HG03108 (cell line): ENCODE results near the gene TMEM150C.

Experiments
- ATAC-seq: cut with Tn5 transposase; IDR thresholded peaks from one replicate; pipeline ENCODE4 v1.9.1; 2021; ENCODE audit warnings: moderate library complexity; ENCODE audit not compliant: unreplicated experiment

TMEM150C gene

DNA sequence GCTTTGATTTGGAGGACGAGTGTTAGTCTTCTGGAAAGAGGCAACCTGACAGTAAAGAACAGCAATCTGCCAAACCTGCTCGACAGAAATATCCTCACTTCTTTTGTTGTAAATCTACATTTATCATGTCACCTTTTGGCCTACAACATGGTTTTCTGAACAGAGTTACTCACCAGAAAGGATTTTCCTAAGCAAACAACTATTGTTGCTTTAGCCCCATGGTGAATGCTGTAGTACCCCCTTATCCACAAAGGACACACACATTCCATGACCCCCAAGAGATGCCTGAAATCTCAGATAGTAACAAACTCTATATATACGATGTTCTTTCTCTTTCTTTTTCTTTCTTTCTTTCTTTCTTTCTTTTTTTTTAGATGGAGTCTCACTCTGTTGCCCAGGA lies 42.7 kb downstream of the TMEM150C start:
- no peak for ATAC-seq

DNA sequence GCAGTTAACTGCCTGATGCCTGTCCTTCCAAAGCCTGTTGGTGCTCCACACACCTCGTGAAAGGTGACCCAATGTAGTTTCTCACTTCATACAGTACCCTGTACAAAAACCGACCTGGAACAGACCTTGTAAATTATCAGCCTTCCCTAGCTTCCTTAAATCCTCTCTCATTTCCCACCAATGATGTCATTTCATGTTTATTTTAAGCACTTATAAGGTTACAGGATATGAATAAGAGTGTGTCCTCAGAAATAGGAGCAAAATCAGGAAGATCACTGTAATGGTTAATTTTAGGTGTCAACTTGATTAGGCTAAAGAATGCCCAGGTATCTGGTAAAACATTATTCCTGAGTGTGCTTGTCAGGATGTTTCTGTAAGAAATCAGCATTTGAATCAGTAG lies 44.7 kb downstream of the TMEM150C start:
- no peak for ATAC-seq

- no peak for ATAC-seq
Observed at GRCh38 chr4:82515705-82516104, 46.1 kb downstream of the TMEM150C start.

DNA sequence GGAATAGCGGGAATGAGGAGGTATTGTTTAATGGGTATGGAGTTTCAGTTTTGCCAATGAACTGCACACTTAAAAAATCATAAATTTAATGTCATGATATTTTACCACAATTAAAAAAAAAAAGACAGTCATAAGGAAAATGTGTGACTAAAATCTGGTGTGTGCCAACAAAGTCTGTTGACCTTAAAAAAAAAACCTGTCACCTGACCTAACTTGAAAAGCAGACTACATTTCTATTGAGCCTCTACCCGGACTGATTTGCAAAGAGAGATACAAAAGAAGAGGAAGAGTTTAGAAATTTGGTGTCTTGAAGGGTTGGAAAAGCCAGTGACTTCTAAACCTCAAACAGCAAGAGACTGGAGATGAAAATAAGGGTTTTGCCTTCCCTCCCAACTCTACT lies 48.4 kb downstream of the TMEM150C start:
- no peak for ATAC-seq

- no peak for ATAC-seq
Observed at GRCh38 chr4:82510216-82510615, 51.6 kb downstream of the TMEM150C start.

DNA sequence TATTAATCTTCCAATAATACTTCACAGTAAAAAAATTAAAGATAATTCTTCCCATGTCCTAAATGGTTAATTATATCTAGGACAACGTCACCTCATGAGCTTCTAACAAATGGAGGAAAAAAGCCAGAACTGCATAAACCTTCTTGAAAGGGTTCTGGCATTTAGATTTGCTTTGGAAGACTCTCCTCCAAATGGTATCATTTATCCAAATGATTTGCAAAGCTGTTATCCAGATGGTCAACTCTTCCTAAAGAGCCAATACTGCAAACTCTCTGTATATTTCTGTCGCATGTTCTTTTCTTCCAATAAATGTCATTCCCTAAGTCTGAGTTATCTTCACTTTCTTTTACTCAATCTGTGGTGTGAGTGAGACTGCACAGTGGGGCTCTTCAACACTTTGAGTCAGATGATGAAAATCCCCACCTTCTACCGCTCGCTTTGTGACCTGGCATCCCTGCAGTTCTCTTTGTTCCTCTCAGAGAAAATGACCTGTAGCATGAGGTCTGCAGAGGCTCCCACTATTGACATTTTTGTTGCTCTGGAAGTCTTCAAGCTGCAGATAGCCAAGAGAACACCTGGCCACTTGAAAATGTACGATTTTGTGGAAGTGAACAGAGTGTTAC lies 52.9 kb downstream of the TMEM150C start:
- no peak for ATAC-seq

DNA sequence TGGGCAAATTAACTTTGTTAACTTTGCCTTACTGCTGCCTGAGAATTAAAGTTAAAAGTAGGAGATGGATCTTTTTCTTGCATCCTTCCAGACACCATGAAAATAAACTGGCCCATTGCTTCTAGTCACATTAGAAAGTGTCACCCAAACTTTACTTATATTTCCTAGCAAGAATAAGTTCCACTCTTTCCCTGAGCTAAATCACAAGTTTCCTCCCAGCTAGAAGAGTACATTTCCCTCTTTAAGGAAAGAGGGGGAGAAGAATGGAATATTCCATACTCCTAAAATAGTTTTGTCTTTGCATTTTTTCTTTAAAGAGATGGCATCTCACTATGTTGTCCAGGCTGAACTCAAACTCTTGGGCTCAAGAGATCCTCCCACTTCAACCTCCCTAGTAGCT lies 53.8 kb downstream of the TMEM150C start:
- no peak for ATAC-seq

DNA sequence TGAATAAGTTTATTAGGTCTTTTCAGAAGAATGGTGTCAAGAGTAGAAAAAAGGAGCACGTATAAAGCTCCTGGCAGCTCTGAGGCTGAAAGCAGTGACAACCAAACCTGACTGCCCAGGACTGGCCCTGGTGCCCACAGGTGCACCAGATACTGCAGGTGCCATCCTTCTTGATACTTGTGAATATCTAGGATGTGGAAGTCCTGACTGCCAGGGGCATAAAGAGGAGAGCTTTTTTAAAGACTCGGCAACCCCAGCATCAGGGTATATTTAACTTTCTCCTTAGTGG lies 60.7 kb downstream of the TMEM150C start:
- ATAC-seq: no peak

GRCh38 chr4:82500435-82501153 lies 61.2 kb downstream of the TMEM150C start:
- ATAC-seq: no peak

DNA sequence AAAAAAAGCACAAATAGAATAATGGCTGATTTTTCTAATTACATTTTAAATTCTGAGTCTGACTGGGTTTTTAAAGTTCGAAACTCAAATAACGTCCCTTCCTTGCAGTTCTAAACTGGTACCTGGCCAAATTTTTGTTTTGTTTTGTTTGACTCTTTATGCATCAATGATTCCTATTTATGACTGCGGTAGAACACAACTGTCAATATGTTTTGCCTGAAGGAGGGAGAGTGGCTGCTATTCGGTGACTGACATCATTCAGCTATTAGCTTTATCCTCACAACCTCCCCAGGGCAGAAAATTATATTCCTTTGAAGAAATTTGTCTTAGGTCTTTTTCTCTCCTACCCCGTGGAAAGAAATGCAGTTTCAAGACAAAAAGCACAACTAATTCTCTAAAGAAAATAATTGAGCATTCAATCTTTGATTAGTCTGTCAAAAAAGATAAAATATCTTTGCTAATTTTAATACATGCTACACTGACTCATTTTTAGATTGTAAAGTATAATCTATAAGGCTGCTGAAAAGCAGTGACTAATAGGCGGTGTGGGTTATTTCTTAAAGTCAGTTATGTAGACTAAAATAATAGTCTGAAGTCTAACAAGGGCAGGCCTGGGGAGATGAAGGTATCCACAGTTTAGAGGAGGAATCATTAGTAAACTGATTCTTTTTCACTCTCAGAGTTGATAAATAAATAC lies 61.9 kb downstream of the TMEM150C start:
- ATAC-seq: no peak

GRCh38 chr4:82496349-82496748 lies 65.4 kb downstream of the TMEM150C start:
- no peak for ATAC-seq

DNA sequence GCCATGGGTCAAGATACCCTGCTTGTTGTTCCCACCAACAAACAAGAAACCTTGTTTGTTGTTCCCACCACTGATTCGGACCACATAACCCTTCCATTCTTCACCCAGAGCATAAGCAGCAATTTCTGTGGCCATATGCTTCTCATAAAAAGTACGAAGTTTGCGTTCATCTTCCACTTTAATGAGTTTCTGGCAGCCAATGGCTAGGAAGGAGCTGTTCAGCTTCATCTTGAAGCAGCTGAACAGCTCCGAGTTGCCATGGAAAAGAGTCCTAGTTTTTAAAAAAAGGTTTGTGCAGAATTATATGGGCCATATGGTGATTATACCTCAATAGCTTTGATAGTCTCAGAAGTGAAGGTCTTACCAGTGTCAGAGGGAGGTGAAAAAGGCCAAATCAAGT lies 66.1 kb downstream of the TMEM150C start:
- ATAC-seq: no peak

DNA sequence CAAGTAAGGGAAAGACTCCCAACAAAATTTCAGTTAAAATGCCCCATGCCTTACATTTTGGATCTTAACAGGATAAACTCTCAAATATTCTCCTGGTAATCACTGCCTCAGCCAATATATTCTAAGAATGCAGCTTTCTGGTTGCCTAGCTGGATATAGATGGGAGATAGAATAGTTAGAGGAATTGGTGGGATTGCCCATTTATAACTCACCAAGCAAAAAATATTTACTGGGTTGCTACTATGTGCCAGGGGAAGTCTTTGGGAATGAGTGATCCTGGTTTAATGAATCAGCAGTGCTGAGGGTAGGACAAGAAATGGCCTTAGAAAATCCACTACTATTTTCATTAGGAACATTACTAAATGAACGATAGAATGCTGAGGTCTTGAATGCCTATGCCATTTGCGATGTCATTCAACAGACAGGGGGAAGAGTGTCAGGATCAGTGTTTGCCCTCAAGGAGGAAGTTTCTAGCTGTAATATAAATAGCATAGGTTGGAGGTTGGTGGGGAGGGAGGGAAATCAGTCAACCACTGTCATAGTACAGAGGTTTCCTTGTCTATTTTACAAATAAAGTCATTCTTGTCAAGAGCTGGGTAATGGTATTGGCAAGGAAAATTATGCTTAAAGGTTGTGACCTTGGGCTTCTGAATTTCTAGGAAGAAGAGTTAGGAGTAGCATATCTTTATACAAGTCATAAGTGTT lies 67.9 kb downstream of the TMEM150C start:
- no peak for ATAC-seq

DNA sequence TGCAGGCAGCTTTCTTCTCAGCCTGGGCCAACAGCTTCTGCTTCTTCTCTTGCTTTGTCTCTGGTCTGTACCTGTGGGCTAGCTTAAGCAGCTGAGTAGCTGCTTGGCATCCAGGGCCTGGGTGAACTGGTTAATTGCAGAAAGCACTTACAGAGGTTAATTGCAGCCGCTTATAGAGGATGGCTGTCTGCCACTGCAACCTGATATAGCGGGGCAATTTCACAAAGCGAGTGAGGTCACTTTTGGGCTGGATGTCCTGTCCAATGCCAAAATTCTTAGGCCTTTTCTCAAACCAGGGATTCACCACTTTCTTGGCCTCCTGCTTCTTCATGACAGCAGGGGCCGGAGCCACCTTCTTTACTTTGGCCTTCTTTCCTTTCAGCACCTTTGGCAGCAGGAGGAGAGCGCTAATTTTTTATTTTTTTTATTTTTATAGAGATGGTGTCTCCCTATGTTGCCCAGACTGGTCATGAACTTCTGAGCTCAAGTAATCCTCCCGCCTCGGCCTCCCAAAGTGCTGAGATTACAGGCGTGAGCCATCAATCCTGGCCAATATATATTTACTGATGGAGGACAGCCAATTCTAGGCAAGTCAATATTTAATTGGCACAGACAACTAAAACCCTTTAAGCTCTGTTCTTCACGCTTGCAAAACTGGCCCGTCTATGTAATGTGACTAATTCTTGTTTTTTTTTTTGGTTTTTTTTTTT lies 70.4 kb downstream of the TMEM150C start:
- no peak for ATAC-seq

DNA sequence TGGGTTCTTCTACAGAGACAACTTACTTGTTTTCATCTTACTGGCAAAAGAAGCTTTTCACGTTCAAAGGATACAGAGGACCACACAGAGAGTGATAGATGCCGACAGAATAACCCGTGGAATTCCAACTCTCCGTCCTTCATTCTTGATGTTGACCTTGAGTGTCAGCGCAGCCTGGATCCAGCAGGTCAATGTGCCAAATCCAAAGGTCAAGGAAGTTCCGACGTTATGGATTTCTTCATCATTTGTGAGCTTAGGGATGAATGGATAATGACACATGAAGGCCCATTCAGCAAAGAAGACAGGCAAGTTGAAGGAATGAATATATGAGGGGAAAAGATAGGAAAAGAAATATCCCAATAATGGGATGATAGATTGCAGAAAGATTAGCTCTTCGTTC lies 71.8 kb downstream of the TMEM150C start:
- no peak for ATAC-seq

GRCh38 chr4:82489076-82489475 lies 72.7 kb downstream of the TMEM150C start:
- no peak for ATAC-seq

- ATAC-seq: no peak
Observed at GRCh38 chr4:82484996-82485783, 76.6 kb downstream of the TMEM150C start.

- ATAC-seq: no peak
Observed at GRCh38 chr4:82482387-82482786, 79.4 kb downstream of the TMEM150C start.

DNA sequence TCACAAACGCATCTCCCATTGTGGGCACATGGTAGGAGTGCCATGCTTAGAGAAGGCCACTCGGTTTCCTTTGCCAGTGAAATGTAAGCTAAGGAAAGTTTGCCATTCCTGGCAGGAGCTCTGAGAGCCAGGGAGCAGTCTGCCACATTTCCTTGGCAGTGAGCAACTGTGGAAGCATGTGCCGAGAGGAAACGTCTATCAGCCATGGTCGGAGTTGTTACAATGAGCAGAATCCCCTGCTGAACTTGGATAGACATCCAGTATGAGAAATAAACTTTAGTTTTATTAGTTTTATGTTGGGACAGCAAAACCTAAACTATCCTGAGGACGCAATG lies 80.3 kb downstream of the TMEM150C start:
- ATAC-seq: no peak

DNA sequence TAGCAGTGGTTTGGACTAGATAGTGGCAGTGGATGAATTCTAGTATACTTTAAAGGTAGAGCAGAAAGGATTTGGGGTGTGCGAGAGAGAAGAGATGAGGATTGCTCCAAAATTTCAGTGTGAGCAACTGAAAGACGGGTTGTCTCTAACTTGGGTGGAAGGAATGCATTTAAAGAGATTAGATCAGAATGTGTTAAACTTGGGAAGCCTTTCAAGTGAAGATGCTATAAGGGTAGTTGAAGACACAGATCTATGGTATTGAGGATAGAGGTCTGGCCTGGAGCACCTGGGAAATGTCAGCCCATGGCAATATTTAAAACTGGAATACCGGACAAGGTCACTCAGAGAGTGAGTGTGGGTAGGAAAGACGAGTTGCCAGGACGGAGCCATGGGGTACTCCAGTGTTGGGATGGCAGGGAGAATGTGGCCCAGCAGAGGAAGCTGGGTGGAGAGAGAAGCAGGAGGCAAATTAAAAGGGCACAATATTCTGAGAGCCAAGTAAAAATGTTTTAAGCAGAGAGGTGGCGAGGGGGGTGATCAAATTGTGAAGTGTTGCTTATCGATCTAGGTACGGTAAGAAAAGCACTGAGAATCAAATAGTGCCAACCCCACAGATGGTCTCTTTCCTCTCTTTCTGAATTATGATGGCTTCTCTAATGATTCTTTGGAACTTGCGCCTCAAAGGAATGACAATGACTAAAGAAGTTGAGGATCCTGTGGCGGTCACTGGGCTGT lies 80.8 kb downstream of the TMEM150C start:
- ATAC-seq: no peak
